ENCODE data around the gene FBLN1. TPM values are rescaled to one million over a fixed set of nuclear protein-coding genes. Genes with fewer than 3 reads are reported as not detected.
"Not testable (repeated sequence)": the region's sequence is repeated elsewhere in the genome, so short reads cannot be mapped to it uniquely, and the experiment has no call there.

FBLN1 gene
- total RNA-seq, 2 donors from 2014 or later = 0.32 to 0.65 TPM

- Mint-ChIP-seq H3K9me3 (no peaks in the 10 kb centered on the region), H3K27me3 (no peaks in the 10 kb centered on the region)
- ATAC-seq (replicated peaks) = no peak
Measured at GRCh38 chr22:45548247-45548840, 45.7 kb downstream of the FBLN1 start.

GRCh38 chr22:45548991-45549761 lies 46.5 kb downstream of the FBLN1 start:
- Mint-ChIP-seq H3K36me3 (ENCODE audit: low read depth) (no peaks in the 10 kb centered on the region), H3K27me3 (no peaks in the 10 kb centered on the region), H3K27ac (no peak overlapping the region), H3K4me1 (no peaks in the 10 kb centered on the region), H3K9me3 (no peaks in the 10 kb centered on the region), H3K4me3 (no peak overlapping the region)
- no peak for ATAC-seq (replicated peaks)

More at GRCh38 chr22:45548247-45548840, 45.7 kb downstream of the FBLN1 start:
- Mint-ChIP-seq H3K27ac (no peak overlapping the region), H3K4me1 (no peaks in the 10 kb centered on the region), H3K4me3 (no peak overlapping the region), H3K36me3 (ENCODE audit: low read depth) (no peaks in the 10 kb centered on the region)

- H3K36me3 Mint-ChIP-seq (ENCODE audit: low read depth) = no peaks in the 10 kb centered on the region
- ATAC-seq (replicated peaks) = no peak
- H3K4me3 Mint-ChIP-seq = no peak overlapping the region
- no peaks in the 10 kb centered on the region for H3K27me3 Mint-ChIP-seq
- H3K4me1 Mint-ChIP-seq = no peaks in the 10 kb centered on the region
- no peaks in the 10 kb centered on the region for H3K9me3 Mint-ChIP-seq
- H3K27ac Mint-ChIP-seq = no peak overlapping the region
Measured at GRCh38 chr22:45549762-45550378, 47.2 kb downstream of the FBLN1 start.

GRCh38 chr22:45550416-45550815 lies 47.7 kb downstream of the FBLN1 start:
- no peaks in the 10 kb centered on the region for H3K4me1 Mint-ChIP-seq
- no peak overlapping the region for H3K27ac Mint-ChIP-seq
- H3K27me3 Mint-ChIP-seq = no peaks in the 10 kb centered on the region
- no peak overlapping the region for H3K4me3 Mint-ChIP-seq
- no peaks in the 10 kb centered on the region for H3K36me3 Mint-ChIP-seq (ENCODE audit: low read depth)
- no peaks in the 10 kb centered on the region for H3K9me3 Mint-ChIP-seq
- ATAC-seq (replicated peaks) = no peak

- no peaks in the 10 kb centered on the region for H3K4me1 Mint-ChIP-seq
- no peaks in the 10 kb centered on the region for H3K36me3 Mint-ChIP-seq (ENCODE audit: low read depth)
- H3K27ac Mint-ChIP-seq = no peak overlapping the region
- no peak overlapping the region for H3K4me3 Mint-ChIP-seq
- H3K9me3 Mint-ChIP-seq = no peaks in the 10 kb centered on the region
- H3K27me3 Mint-ChIP-seq = no peaks in the 10 kb centered on the region
- ATAC-seq (replicated peaks) = no peak
Measured at GRCh38 chr22:45550891-45551290, 48.2 kb downstream of the FBLN1 start.

- Mint-ChIP-seq H3K4me3 (no peak overlapping the region), H3K36me3 (ENCODE audit: low read depth) (no peaks in the 10 kb centered on the region), H3K4me1 (no peaks in the 10 kb centered on the region), H3K9me3 (no peaks in the 10 kb centered on the region), H3K27ac (no peak overlapping the region), H3K27me3 (no peaks in the 10 kb centered on the region)
- ATAC-seq (replicated peaks) = no peak
Measured at GRCh38 chr22:45551310-45552016, 48.8 kb downstream of the FBLN1 start.

GRCh38 chr22:45552017-45552411 lies 49.3 kb downstream of the FBLN1 start:
- no peak for ATAC-seq (replicated peaks)
- Mint-ChIP-seq H3K27me3 (no peaks in the 10 kb centered on the region), H3K27ac (no peak overlapping the region), H3K4me3 (no peak overlapping the region), H3K36me3 (ENCODE audit: low read depth) (no peaks in the 10 kb centered on the region), H3K9me3 (no peaks in the 10 kb centered on the region), H3K4me1 (no peaks in the 10 kb centered on the region)

GRCh38 chr22:45552580-45553350 lies 50.1 kb downstream of the FBLN1 start:
- Mint-ChIP-seq H3K36me3 (ENCODE audit: low read depth) (no peaks in the 10 kb centered on the region), H3K4me1 (no peaks in the 10 kb centered on the region), H3K9me3 (no peaks in the 10 kb centered on the region), H3K4me3 (no peak overlapping the region), H3K27ac (no peak overlapping the region), H3K27me3 (no peaks in the 10 kb centered on the region)
- ATAC-seq (replicated peaks) = no peak

- H3K36me3 Mint-ChIP-seq (ENCODE audit: low read depth) = no peaks in the 10 kb centered on the region
Measured at GRCh38 chr22:45553351-45554039, 50.8 kb downstream of the FBLN1 start.

GRCh38 chr22:45554040-45554406 lies 51.3 kb downstream of the FBLN1 start:
- no peak for ATAC-seq (replicated peaks)
- Mint-ChIP-seq H3K9me3 (no peaks in the 10 kb centered on the region), H3K27me3 (no peaks in the 10 kb centered on the region), H3K27ac (no peak overlapping the region), H3K4me3 (no peak overlapping the region), H3K4me1 (no peaks in the 10 kb centered on the region), H3K36me3 (ENCODE audit: low read depth) (no peaks in the 10 kb centered on the region)

More at GRCh38 chr22:45553351-45554039, 50.8 kb downstream of the FBLN1 start:
- H3K9me3 Mint-ChIP-seq = no peaks in the 10 kb centered on the region
- peak; percentile 35 for ATAC-seq (replicated peaks)
- no peak overlapping the region for H3K4me3 Mint-ChIP-seq
- no peak overlapping the region for H3K27ac Mint-ChIP-seq
- H3K27me3 Mint-ChIP-seq = no peaks in the 10 kb centered on the region
- no peaks in the 10 kb centered on the region for H3K4me1 Mint-ChIP-seq

- no peak for ATAC-seq (replicated peaks)
- no peaks in the 10 kb centered on the region for H3K4me1 Mint-ChIP-seq
- H3K36me3 Mint-ChIP-seq (ENCODE audit: low read depth) = no peaks in the 10 kb centered on the region
- H3K27me3 Mint-ChIP-seq = no peaks in the 10 kb centered on the region
- no peak overlapping the region for H3K27ac Mint-ChIP-seq
- H3K9me3 Mint-ChIP-seq = no peaks in the 10 kb centered on the region
- H3K4me3 Mint-ChIP-seq = no peak overlapping the region
Measured at GRCh38 chr22:45554861-45555260, 52.2 kb downstream of the FBLN1 start.

GRCh38 chr22:45557926-45558325 lies 55.2 kb downstream of the FBLN1 start:
- H3K9me3 Mint-ChIP-seq; H3K27ac Mint-ChIP-seq; ATAC-seq (replicated peaks); H3K4me1 Mint-ChIP-seq; H3K4me3 Mint-ChIP-seq; H3K27me3 Mint-ChIP-seq; H3K36me3 Mint-ChIP-seq (ENCODE audit: low read depth): not testable (repeated sequence)

GRCh38 chr22:45560092-45560491 lies 57.4 kb downstream of the FBLN1 start:
- H3K27ac Mint-ChIP-seq; H3K4me3 Mint-ChIP-seq; H3K4me1 Mint-ChIP-seq; H3K27me3 Mint-ChIP-seq; ATAC-seq (replicated peaks); H3K36me3 Mint-ChIP-seq (ENCODE audit: low read depth); H3K9me3 Mint-ChIP-seq: not testable (repeated sequence)

- peaks cover 14% of the 10 kb centered on the region for H3K27me3 Mint-ChIP-seq
- ATAC-seq (replicated peaks); H3K27ac Mint-ChIP-seq; H3K9me3 Mint-ChIP-seq; H3K36me3 Mint-ChIP-seq (ENCODE audit: low read depth); H3K4me3 Mint-ChIP-seq; H3K4me1 Mint-ChIP-seq: not testable (repeated sequence)
Measured at GRCh38 chr22:45560761-45561160, 58.1 kb downstream of the FBLN1 start.

All from activated T-helper 17 cell treated with anti-CD3 and anti-CD28 coated beads, Interleukin-2, amount 50 U/mL, for 72 hours (primary cell).